ENCODE measurements around the gene CDK16.

Gene CDK16

GRCh38 chrX:47266643-47267042 is 48.2 kb downstream of the CDK16 start:
- TF ChIP-seq POLR2A (IDR thresholded peaks at IDR 0.05; ENCODE audit: low read depth, low read length), result no peak
- TF ChIP-seq TAF1 (IDR thresholded peaks at IDR 0.05; ENCODE audit: low read depth, low read length), result no peak
- no peak for DNase-seq (ENCODE audit: insufficient read length, low spot score)
- FAIRE-seq, result no peak

- TF ChIP-seq TAF1 (IDR thresholded peaks at IDR 0.05; ENCODE audit: low read depth, low read length) (no peak), POLR2AphosphoS5 (IDR thresholded peaks at IDR 0.05; ENCODE audit: low read depth, low read length) (no peak), POLR2A (IDR thresholded peaks at IDR 0.05; ENCODE audit: low read depth, low read length) (no peak), POU2F2 (IDR thresholded peaks at IDR 0.05; ENCODE audit: low read depth, low read length) (no peak), PAX5 (IDR thresholded peaks at IDR 0.05; ENCODE audit: insufficient read depth, low read length, severe bottlenecking) (no peak), SPI1 (IDR thresholded peaks at IDR 0.05; ENCODE audit: low read depth, low read length) (no peak)
These were observed 53.5 kb downstream of the CDK16 start for GRCh38 chrX:47272013-47272408.

GRCh38 chrX:47273011-47273730 is 54.7 kb downstream of the CDK16 start:
- TF ChIP-seq POLR2AphosphoS5 (IDR thresholded peaks at IDR 0.05; ENCODE audit: low read depth, low read length) (no peak), SPI1 (IDR thresholded peaks at IDR 0.05; ENCODE audit: low read depth, low read length) (no peak), POU2F2 (IDR thresholded peaks at IDR 0.05; ENCODE audit: low read depth, low read length) (no peak), POLR2A (IDR thresholded peaks at IDR 0.05; ENCODE audit: low read depth, low read length) (no peak), PAX5 (IDR thresholded peaks at IDR 0.05; ENCODE audit: insufficient read depth, low read length, severe bottlenecking) (no peak), TAF1 (IDR thresholded peaks at IDR 0.05; ENCODE audit: low read depth, low read length) (no peak)
- FAIRE-seq (no peak), DNase-seq (ENCODE audit: insufficient read length, low spot score) (no peak)

More at GRCh38 chrX:47272013-47272408, 53.5 kb downstream of the CDK16 start:
- FAIRE-seq (no peak), DNase-seq (ENCODE audit: insufficient read length, low spot score) (no peak)

- DNase-seq (ENCODE audit: insufficient read length, low spot score) (no peak), FAIRE-seq (no peak)
- no peak for TF ChIP-seq POU2F2 (IDR thresholded peaks at IDR 0.05; ENCODE audit: low read depth, low read length)
- TF ChIP-seq POLR2A (IDR thresholded peaks at IDR 0.05; ENCODE audit: low read depth, low read length), result no peak
- TF ChIP-seq TAF1 (IDR thresholded peaks at IDR 0.05; ENCODE audit: low read depth, low read length), result no peak
- no peak for TF ChIP-seq SPI1 (IDR thresholded peaks at IDR 0.05; ENCODE audit: low read depth, low read length)
- TF ChIP-seq POLR2AphosphoS5 (IDR thresholded peaks at IDR 0.05; ENCODE audit: low read depth, low read length), result no peak
- TF ChIP-seq PAX5 (IDR thresholded peaks at IDR 0.05; ENCODE audit: insufficient read depth, low read length, severe bottlenecking), result no peak
These were observed 60.2 kb downstream of the CDK16 start for GRCh38 chrX:47278691-47279090.
